HG03103 (cell line): ENCODE results near the gene ARL3.
"Not testable (repeated sequence)": the region's sequence is repeated elsewhere in the genome, so short reads cannot be mapped to it uniquely, and the experiment has no call there.

Experiments used
- ATAC-seq: cut with Tn5 transposase; IDR thresholded peaks from one replicate; pipeline ENCODE4 v1.9.1; 2021; ENCODE audit warnings: low read depth; ENCODE audit not compliant: unreplicated experiment

ARL3 gene

GRCh38 chr10:102738692-102739121, 24.5 kb upstream of the ARL3 start:
- no peak for ATAC-seq

GRCh38 chr10:102735065-102735562, 20.9 kb upstream of the ARL3 start:
- no peak for ATAC-seq

GRCh38 chr10:102732661-102733060, 18.5 kb upstream of the ARL3 start:
- no peak for ATAC-seq

- ATAC-seq, result no peak
Measured at GRCh38 chr10:102731222-102731800, 17.1 kb upstream of the ARL3 start.

- ATAC-seq, result no peak
Measured at GRCh38 chr10:102729029-102730026, 15.1 kb upstream of the ARL3 start.

GRCh38 chr10:102727037-102727818, 13.0 kb upstream of the ARL3 start:
- no peak for ATAC-seq

- ATAC-seq, result no peak
Measured at GRCh38 chr10:102726274-102726673, 12.1 kb upstream of the ARL3 start.

GRCh38 chr10:102723989-102724388, 9.8 kb upstream of the ARL3 start:
- no peak for ATAC-seq

GRCh38 chr10:102721954-102722353, 7.8 kb upstream of the ARL3 start:
- ATAC-seq, result no peak

GRCh38 chr10:102720775-102721301, 6.6 kb upstream of the ARL3 start:
- no peak for ATAC-seq

- ATAC-seq, result no peak
Measured at GRCh38 chr10:102720337-102720736, 6.1 kb upstream of the ARL3 start.

GRCh38 chr10:102718220-102718619, 4.0 kb upstream of the ARL3 start:
- no peak for ATAC-seq

GRCh38 chr10:102716900-102717565, 2.8 kb upstream of the ARL3 start:
- not testable (repeated sequence) for ATAC-seq

GRCh38 chr10:102715880-102716279, 1.7 kb upstream of the ARL3 start:
- ATAC-seq, result no peak

GRCh38 chr10:102714621-102715455, 641 bp upstream of the ARL3 start, which contains the start of gene SFXN2:
Gene SFXN2, plus strand, starts transcription at chr10:102714636. Its CDS starts 12,001 bp downstream, at chr10:102726637.
- peak; percentile 13 for ATAC-seq

GRCh38 chr10:102713539-102713813, 721 bp downstream of the ARL3 start:
- peak; percentile 34 for ATAC-seq

GRCh38 chr10:102712843-102713538, 1.2 kb downstream of the ARL3 start:
- ATAC-seq, result no peak

GRCh38 chr10:102712089-102712488, 2.1 kb downstream of the ARL3 start:
- no peak for ATAC-seq

- no peak for ATAC-seq
Measured at GRCh38 chr10:102710609-102711008, 3.6 kb downstream of the ARL3 start.
